Activated CD4-positive, alpha-beta memory T cell treated with anti-CD3 and anti-CD28 coated beads for 36 hours (primary cell): ENCODE measurements around the gene GOLGA2. TPM values are rescaled to one million over a fixed set of nuclear protein-coding genes. Genes with fewer than 3 reads are reported as not detected.

Experiments used
- CTCF ChIA-PET: fragments of 350-600 bp; sonication (Branson Sonifier 250); formaldehyde crosslinking; loops from one replicate; lab custom pipeline; 2021; ENCODE audit warnings: antibody characterized with exemption, inconsistent platforms; lab: Charles Lee
- POLR2A ChIA-PET: fragments of 350-600 bp; sonication (Branson Sonifier 250); formaldehyde crosslinking; loops from one replicate; lab custom pipeline; 2021; ENCODE audit warnings: antibody characterized with exemption; lab: Charles Lee
- DNase-seq: peaks from one replicate; pipeline ENCODE4 v3.0.0-alpha.2; 2020
- H3K27ac Mint-ChIP-seq: one replicate; pipeline ENCODE4 v1.8.0; 2021; ENCODE audit warnings: mixed read lengths
- H3K27me3 Mint-ChIP-seq: one replicate; pipeline ENCODE4 v1.8.0; 2021; ENCODE audit warnings: mixed read lengths
- H3K36me3 Mint-ChIP-seq: one replicate; pipeline ENCODE4 v1.8.0; 2021; ENCODE audit warnings: mixed read lengths
- H3K4me1 Mint-ChIP-seq: one replicate; pipeline ENCODE4 v1.8.0; 2021; ENCODE audit warnings: low read depth, mixed read lengths
- H3K4me3 Mint-ChIP-seq: one replicate; pipeline ENCODE4 v1.8.0; 2021; ENCODE audit warnings: mild to moderate bottlenecking, mixed read lengths
- H3K9me3 Mint-ChIP-seq: one replicate; pipeline ENCODE4 v1.8.0; 2021; ENCODE audit warnings: mixed read lengths
- intact Hi-C: fragments of 100-400 bp; cut with micrococcal nuclease; formaldehyde crosslinking; loops from one replicate; pipeline ENCODE4 v1.15.1; 2023
- total RNA-seq, 2 experiments: library from RNA; stranded (reverse); gene quantifications; one replicate each; pipeline ENCODE4 v1.2.3, GENCODE V29; 2021

GOLGA2 gene
- total RNA-seq, 2 experiments from 2014 or later = 34.4 to 42.9 TPM

DNA sequence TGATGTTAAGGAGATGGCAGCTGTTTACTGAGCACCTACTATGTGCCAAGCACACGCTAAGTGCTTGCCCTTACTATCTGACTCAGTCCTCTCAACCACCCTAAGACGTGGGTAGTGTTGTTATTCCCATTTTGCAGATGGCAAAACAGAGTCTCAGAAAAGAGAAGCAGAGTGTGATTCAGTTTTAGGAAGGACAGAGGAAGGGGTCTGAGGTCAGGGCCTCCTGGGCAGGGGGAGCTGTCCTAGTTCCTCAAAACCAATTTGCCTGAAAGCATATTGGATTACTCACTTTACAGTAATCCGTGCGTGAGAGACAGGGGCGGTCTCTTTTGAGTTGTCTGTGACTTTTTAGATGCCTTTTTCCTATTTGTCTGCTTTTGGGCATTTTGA lies 49.4 kb downstream of the GOLGA2 start:
- ChIA-PET CTCF (no interaction called here), POLR2A (no interaction called here)
- intact Hi-C loops = no loop called here
- Mint-ChIP-seq H3K4me3 (no peak overlapping the region), H3K4me1 (no peaks in the 10 kb centered on the region), H3K27ac (no peak overlapping the region), H3K27me3 (no peaks in the 10 kb centered on the region), H3K36me3 (no peaks in the 10 kb centered on the region), H3K9me3 (no peaks in the 10 kb centered on the region)
- DNase-seq = no peak

GRCh38 chr9:128225770-128226411 lies 49.9 kb downstream of the GOLGA2 start:
- ChIA-PET CTCF (no interaction called here), POLR2A (no interaction called here)
- no peaks in the 10 kb centered on the region for H3K4me1 Mint-ChIP-seq

DNA sequence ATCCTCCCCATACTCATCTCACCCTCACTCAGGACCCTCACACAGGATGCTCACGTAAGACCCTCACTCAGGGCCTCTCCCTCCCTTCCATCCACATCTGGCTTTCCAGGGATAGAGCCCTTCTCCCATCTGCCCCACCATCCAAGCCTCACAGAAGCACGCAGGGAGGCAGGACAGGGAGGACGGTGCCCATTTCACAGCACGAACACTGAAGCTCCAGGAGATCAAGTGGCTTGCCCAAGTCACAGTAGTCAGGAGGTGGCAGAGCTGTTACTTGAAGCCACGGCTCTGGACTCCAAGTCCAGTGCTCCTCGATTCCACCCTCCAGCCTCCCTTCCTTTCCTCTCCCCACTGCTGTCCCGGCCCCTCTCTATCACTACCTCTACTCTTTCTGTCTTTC lies 50.9 kb downstream of the GOLGA2 start:
- no peak for DNase-seq
- Mint-ChIP-seq H3K4me3 (no peak overlapping the region), H3K27ac (no peak overlapping the region), H3K9me3 (no peaks in the 10 kb centered on the region), H3K27me3 (no peaks in the 10 kb centered on the region), H3K4me1 (no peaks in the 10 kb centered on the region), H3K36me3 (no peaks in the 10 kb centered on the region)
- intact Hi-C loops = no loop called here
- CTCF ChIA-PET = interaction anchor here (0.6 to 1.0 kb wide), 2 partner anchors 70 to 750 kb away, joined by 3 read pairs; no protein-coding TSS in a partner anchor
- POLR2A ChIA-PET = no interaction called here

More at GRCh38 chr9:128225770-128226411, 49.9 kb downstream of the GOLGA2 start:
- Mint-ChIP-seq H3K27ac (no peak overlapping the region), H3K9me3 (no peaks in the 10 kb centered on the region), H3K27me3 (no peaks in the 10 kb centered on the region), H3K36me3 (no peaks in the 10 kb centered on the region), H3K4me3 (no peak overlapping the region)
- no peak for DNase-seq
- intact Hi-C loops = no loop called here

GRCh38 chr9:128222880-128223670 lies 52.7 kb downstream of the GOLGA2 start:
- ChIA-PET POLR2A (interaction anchor here (0.5 kb wide), 1 partner anchor 114 kb away, joined by 5 read pairs; no protein-coding TSS in a partner anchor), CTCF (no interaction called here)
- H3K4me1 Mint-ChIP-seq = peaks cover 7% of the 10 kb centered on the region
- H3K27ac Mint-ChIP-seq = no peak overlapping the region
- no peaks in the 10 kb centered on the region for H3K27me3 Mint-ChIP-seq
- H3K9me3 Mint-ChIP-seq = no peaks in the 10 kb centered on the region
- H3K4me3 Mint-ChIP-seq = no peak overlapping the region
- H3K36me3 Mint-ChIP-seq = no peaks in the 10 kb centered on the region
- no peak for DNase-seq
- intact Hi-C loops = no loop called here

DNA sequence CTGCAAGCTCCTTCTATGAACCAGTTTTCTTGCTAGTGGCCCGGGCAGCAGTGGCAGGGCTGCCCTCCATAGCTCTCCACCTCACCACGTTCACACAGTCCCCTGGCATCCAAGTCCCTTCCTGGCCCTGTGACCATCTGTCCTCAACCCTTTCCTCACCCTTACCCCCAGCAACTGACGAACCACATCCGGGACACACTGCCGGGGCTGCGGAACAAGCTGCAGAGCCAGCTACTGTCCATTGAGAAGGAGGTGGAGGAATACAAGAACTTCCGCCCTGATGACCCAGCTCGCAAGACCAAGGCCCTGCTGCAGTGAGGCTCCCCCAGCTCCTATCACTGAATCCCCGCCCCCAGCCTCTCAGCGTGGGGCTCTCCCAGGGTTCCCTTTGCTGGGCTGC lies 53.8 kb downstream of the GOLGA2 start:
- intact Hi-C loops = no loop called here

DNA sequence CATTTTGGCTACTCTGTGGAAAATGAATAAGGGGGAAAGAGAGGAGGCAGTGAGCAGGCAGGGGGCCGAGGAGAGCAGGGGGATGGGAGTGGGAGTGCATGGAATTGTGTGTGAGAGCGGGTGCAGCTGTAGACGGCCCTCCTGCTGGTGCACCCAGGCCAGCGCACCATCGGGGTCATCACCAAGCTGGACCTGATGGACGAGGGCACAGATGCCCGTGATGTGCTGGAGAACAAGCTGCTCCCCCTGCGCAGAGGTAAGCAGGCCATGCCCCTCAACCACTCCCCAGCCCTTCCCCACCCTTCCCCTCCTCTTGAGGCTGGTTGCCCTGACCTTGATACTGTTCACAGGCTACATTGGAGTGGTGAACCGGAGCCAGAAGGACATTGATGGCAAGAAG lies 56.0 kb downstream of the GOLGA2 start:
- intact Hi-C loops = loop anchor here (2.0 kb wide), 1 partner anchor 27 kb away; no protein-coding TSS in a partner anchor
- Mint-ChIP-seq H3K27ac (no peak overlapping the region), H3K4me1 (peaks cover 11% of the 10 kb centered on the region), H3K27me3 (no peaks in the 10 kb centered on the region), H3K4me3 (no peak overlapping the region), H3K9me3 (no peaks in the 10 kb centered on the region), H3K36me3 (no peaks in the 10 kb centered on the region)
- POLR2A ChIA-PET = no interaction called here
- no peak for DNase-seq
- CTCF ChIA-PET = no interaction called here

More for the DNA sequence above, 53.8 kb downstream of the GOLGA2 start:
- H3K9me3 Mint-ChIP-seq = no peaks in the 10 kb centered on the region
- no peak overlapping the region for H3K4me3 Mint-ChIP-seq
- peaks cover 11% of the 10 kb centered on the region for H3K4me1 Mint-ChIP-seq
- ChIA-PET POLR2A (no interaction called here), CTCF (interaction anchor here (0.6 kb wide), 1 partner anchor 36 kb away, joined by 3 read pairs; no protein-coding TSS in a partner anchor)
- H3K36me3 Mint-ChIP-seq = no peaks in the 10 kb centered on the region
- no peak for DNase-seq
- no peaks in the 10 kb centered on the region for H3K27me3 Mint-ChIP-seq
- no peak overlapping the region for H3K27ac Mint-ChIP-seq

DNA sequence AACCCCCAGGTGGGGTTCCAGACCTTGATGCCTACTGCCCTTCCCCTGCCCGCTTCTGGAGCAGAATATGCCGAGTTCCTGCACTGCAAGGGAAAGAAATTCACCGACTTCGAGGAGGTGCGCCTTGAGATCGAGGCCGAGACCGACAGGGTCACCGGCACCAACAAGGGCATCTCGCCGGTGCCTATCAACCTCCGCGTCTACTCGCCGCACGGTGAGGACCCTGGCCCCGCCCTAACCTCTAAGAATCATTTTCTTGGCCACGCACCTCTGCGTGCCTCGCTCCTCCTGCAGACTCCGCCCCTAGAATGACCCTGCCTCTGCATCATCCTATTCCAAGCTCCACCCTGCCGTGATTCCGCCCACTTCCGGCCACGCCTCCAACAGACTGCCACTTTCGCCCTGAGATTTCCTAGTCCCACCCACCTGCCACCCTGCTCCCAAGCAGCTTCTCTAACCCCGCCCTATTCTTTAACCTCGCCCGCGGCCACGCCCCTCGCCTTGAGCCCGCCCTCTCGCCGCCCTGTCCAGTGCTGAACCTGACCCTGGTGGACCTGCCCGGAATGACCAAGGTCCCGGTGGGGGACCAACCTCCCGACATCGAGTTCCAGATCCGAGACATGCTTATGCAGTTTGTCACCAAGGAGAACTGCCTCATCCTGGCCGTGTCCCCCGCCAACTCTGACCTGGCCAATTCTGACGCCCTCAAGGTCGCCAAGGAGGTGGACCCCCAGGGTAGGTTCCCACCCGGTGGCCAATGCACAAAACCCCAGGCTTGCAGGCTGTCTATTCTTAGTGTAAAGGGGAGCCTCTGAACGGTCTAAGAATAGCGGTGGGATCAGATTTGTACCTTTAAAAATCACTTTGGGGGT lies 57.1 kb downstream of the GOLGA2 start:
- peak overlapping the region; percentile 70 for H3K4me3 Mint-ChIP-seq
- H3K4me1 Mint-ChIP-seq = peaks cover 11% of the 10 kb centered on the region
- peaks cover 3% of the 10 kb centered on the region for H3K27me3 Mint-ChIP-seq
- H3K27ac Mint-ChIP-seq = no peak overlapping the region
- CTCF ChIA-PET = interaction anchor here (0.6 to 1.4 kb wide), 3 partner anchors 18 to 32 kb away, joined by 3 to 7 read pairs (median 4); no protein-coding TSS in a partner anchor
- DNase-seq = peak; percentile 99
- H3K9me3 Mint-ChIP-seq = no peaks in the 10 kb centered on the region
- intact Hi-C loops = loop anchor here (1.0 to 2.0 kb wide), 3 partner anchors 26 to 58 kb away; partner anchors contain the start of genes GOLGA2 and SWI5
- H3K36me3 Mint-ChIP-seq = no peaks in the 10 kb centered on the region
- POLR2A ChIA-PET = interaction anchor here (0.7 kb wide), 1 partner anchor 32 kb away, joined by 3 read pairs; no protein-coding TSS in a partner anchor

DNA sequence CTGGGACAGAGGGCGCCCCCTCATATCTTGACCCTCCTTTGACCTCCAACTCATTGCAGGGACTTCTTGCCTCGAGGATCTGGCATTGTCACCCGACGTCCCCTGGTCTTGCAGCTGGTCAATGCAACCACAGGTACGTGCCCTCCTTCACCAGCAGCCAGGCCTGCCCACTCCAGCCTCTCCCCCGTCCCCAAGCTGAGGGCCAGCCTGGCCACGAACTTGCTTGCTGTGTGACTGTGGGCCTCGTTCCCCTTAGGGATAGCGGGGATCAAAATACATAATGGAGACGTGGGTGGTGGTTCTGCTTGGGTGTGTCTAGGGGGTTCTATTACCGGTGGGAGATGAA lies 57.7 kb downstream of the GOLGA2 start:
- no peaks in the 10 kb centered on the region for H3K9me3 Mint-ChIP-seq
- POLR2A ChIA-PET = no interaction called here
- H3K36me3 Mint-ChIP-seq = no peaks in the 10 kb centered on the region
- H3K4me1 Mint-ChIP-seq = peaks cover 11% of the 10 kb centered on the region
- no peak overlapping the region for H3K27ac Mint-ChIP-seq
- no peak for DNase-seq
- peaks cover 3% of the 10 kb centered on the region for H3K27me3 Mint-ChIP-seq
- intact Hi-C loops = loop anchor here (1.0 to 2.0 kb wide), 3 partner anchors 25 to 58 kb away; partner anchors contain the start of genes GOLGA2 and SWI5
- CTCF ChIA-PET = interaction anchor here (0.6 to 1.4 kb wide), 4 partner anchors 18 to 59 kb away, joined by 3 to 7 read pairs (median 4); no protein-coding TSS in a partner anchor
- H3K4me3 Mint-ChIP-seq = peak overlapping the region; percentile 70

- Mint-ChIP-seq H3K27ac (no peak overlapping the region), H3K4me1 (peaks cover 11% of the 10 kb centered on the region), H3K4me3 (no peak overlapping the region), H3K27me3 (peaks cover 7% of the 10 kb centered on the region), H3K36me3 (no peaks in the 10 kb centered on the region), H3K9me3 (no peaks in the 10 kb centered on the region)
- CTCF ChIA-PET = interaction anchor here (0.6 to 0.9 kb wide), 3 partner anchors 26 to 238 kb away, joined by 3 to 4 read pairs (median 3); no protein-coding TSS in a partner anchor
- no peak for DNase-seq
- POLR2A ChIA-PET = no interaction called here
- intact Hi-C loops = no loop called here
Measured at GRCh38 chr9:128216781-128217553, 58.8 kb downstream of the GOLGA2 start.

- DNase-seq = no peak
- Mint-ChIP-seq H3K4me3 (no peak overlapping the region), H3K4me1 (peaks cover 11% of the 10 kb centered on the region), H3K27me3 (peaks cover 7% of the 10 kb centered on the region), H3K27ac (no peak overlapping the region), H3K9me3 (no peaks in the 10 kb centered on the region), H3K36me3 (no peaks in the 10 kb centered on the region)
- POLR2A ChIA-PET = no interaction called here
- intact Hi-C loops = no loop called here
- CTCF ChIA-PET = no interaction called here
Measured at GRCh38 chr9:128215491-128216409, 60.1 kb downstream of the GOLGA2 start.
